K562 (cell line): Measurements from ENCODE around the gene ZDHHC18. TPM values are rescaled to one million over a fixed set of nuclear protein-coding genes. Genes with fewer than 3 reads are reported as not detected.

Experiments
- ARNT ChIP-seq, 2 experiments: fragments of 450-650 bp; IDR thresholded peaks; 2 replicates each; pipeline ENCODE4 v1.6.1; 2016; ENCODE audit warnings: mild to moderate bottlenecking in 1 of 2
- BACH1 ChIP-seq: fragments of 200-800 bp; sonication (Bioruptor generic); IDR thresholded peaks from 2 replicates; pipeline ENCODE4 v1.6.1; 2016; ENCODE audit warnings: missing genetic modification characterization, missing compliant biosample characterization
- BCOR ChIP-seq: fragments of 450-650 bp; IDR thresholded peaks from 2 replicates; pipeline ENCODE4 v1.6.1; 2016
- E2F3 ChIP-seq: fragments of 250-450 bp; sonication (Bioruptor Pico); IDR thresholded peaks from 2 replicates; pipeline ENCODE4 v1.4.0; 2020; ENCODE audit warnings: mild to moderate bottlenecking
- L3MBTL2 ChIP-seq: fragments of 450-650 bp; IDR thresholded peaks from 2 replicates; pipeline ENCODE4 v1.6.1; 2016; ENCODE audit warnings: mild to moderate bottlenecking, moderate library complexity
- MCM7 ChIP-seq, 2 experiments: fragments of 450-650 bp; IDR thresholded peaks; 2 replicates each; pipeline ENCODE4 v1.6.1; 2016 to 2018
- NBN ChIP-seq: fragments of 450-650 bp; IDR thresholded peaks from 2 replicates; pipeline ENCODE4 v1.6.1; 2016; ENCODE audit warnings: low read depth, mild to moderate bottlenecking
- PHB2 ChIP-seq: fragments of 450-650 bp; IDR thresholded peaks from 2 replicates; pipeline ENCODE4 v1.6.1; 2017; ENCODE audit warnings: low read depth
- PPARD ChIP-seq: fragments of 250-450 bp; sonication (Bioruptor Pico); IDR thresholded peaks from 2 replicates; pipeline ENCODE4 v1.8.0; 2022; ENCODE audit warnings: inconsistent platforms, mild to moderate bottlenecking, moderate library complexity
- ZKSCAN3 ChIP-seq: fragments of 250-450 bp; sonication (Bioruptor Pico); IDR thresholded peaks from 2 replicates; pipeline ENCODE4 v1.4.0; 2020
- ZSCAN29 ChIP-seq: fragments of 450-650 bp; IDR thresholded peaks from 2 replicates; pipeline ENCODE4 v1.6.1; 2017
- polyA plus RNA-seq, 8 experiments: library from polyadenylated mRNA; depleted of rRNA in 4 of 8; stranded (reverse) in 5 of 8; unstranded in 3 of 8; fragments of >200 nt; fragmentation: Nextera tagmentation in 2 of 8; fragmentation: Illumina TruSeq in 1 of 8; extraction: Ambion mirVana in 2 of 8; extraction: Trizol in 1 of 8; gene quantifications; 2 replicates each; pipeline versions ENCODE4 v1.2.1 to v1.2.3, GENCODE V29; 2011 to 2014; ENCODE audit warnings: inconsistent platforms in 1 of 8, missing spikeins in 1 of 8
- total RNA-seq, 7 experiments: library from RNA; depleted of rRNA in 6 of 7; stranded (reverse); fragments of >200 nt in 6 of 7; fragmentation: Illumina TruSeq in 2 of 7; extraction: Trizol in 2 of 7; gene quantifications; 2 replicates each; pipeline versions ENCODE4 v1.2.1 to v1.2.3, GENCODE V29; 2011 to 2021; ENCODE audit warnings: low replicate concordance in 1 of 7
- TF ChIP-seq, protein P1 (sequence below): IDR thresholded peaks from 2 replicates; pipeline ENCODE4 v1.6.1; 2011; ENCODE audit warnings: borderline replicate concordance, low read depth, mild to moderate bottlenecking, moderate library complexity, low read length; ENCODE audit not compliant: insufficient read depth, poor library complexity, severe bottlenecking
- TF ChIP-seq, protein P2 (sequence below): fragments of 250-450 bp; sonication (Bioruptor Pico); IDR thresholded peaks from 2 replicates; pipeline ENCODE4 v1.5.0; 2020; ENCODE audit warnings: mild to moderate bottlenecking
- TF ChIP-seq, protein P3 (sequence below), 2 experiments: fragments of 450-650 bp in 1 of 2; sonication (generic) in 1 of 2; formaldehyde crosslinking in 1 of 2; IDR thresholded peaks; 2 replicates each; pipeline versions ENCODE4 v1.7.1 to v1.9.0; 2016 to 2022; ENCODE audit warnings: inconsistent platforms in 1 of 2, mild to moderate bottlenecking in 1 of 2, missing genetic modification reagents in 1 of 2

ZDHHC18 gene
- total and polyA plus RNA-seq, 9 of the 15 experiments (the other 6 are each of a cell fraction or from before 2014, with no cell fraction given) = 0.42 to 35.6 (median 15.8) TPM

DNA sequence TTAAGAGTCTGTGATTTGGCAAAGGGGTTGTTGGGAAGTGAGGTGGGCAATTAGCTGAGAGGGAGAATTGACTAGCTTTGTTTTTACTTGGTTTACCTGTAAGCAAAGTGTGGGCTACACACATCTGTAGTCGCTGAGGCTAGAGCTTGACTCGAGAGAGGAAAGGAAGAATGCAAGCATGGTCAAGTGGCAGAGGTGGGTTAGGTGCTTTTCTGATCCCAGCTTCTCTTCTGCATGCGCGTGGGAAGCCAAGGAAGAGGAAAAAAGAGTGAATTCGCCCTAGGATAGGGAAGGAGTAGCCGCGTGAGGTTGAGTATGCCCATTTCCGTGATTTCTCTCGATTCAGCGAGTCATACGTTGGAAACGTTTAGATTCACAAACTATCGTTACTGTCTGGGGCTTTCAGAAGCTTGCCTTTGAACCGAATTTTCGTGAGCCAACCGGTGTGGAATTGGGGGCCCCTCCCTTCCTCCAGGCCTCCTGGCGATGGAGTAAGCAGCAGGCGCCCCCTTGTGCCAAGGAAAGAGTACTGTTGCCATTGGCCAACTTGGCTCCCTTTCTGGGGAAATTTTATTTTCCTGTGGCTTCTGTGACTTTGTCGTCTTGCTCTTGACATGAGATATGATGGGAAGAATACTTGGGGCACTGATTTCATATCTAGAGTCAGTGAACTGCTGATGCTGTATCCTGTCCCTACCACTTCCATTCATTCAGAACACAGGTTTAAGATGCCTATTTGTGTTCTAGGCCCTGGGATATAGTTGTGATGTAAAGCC, 37.5 kb upstream of the ZDHHC18 start (continued):
- TF ChIP-seq, protein P1, sequence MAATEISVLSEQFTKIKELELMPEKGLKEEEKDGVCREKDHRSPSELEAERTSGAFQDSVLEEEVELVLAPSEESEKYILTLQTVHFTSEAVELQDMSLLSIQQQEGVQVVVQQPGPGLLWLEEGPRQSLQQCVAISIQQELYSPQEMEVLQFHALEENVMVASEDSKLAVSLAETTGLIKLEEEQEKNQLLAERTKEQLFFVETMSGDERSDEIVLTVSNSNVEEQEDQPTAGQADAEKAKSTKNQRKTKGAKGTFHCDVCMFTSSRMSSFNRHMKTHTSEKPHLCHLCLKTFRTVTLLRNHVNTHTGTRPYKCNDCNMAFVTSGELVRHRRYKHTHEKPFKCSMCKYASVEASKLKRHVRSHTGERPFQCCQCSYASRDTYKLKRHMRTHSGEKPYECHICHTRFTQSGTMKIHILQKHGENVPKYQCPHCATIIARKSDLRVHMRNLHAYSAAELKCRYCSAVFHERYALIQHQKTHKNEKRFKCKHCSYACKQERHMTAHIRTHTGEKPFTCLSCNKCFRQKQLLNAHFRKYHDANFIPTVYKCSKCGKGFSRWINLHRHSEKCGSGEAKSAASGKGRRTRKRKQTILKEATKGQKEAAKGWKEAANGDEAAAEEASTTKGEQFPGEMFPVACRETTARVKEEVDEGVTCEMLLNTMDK = peak; percentile 52
- peak; percentile 68; the same call in 1 of the 2 replicates for TF ChIP-seq NBN
- TF ChIP-seq ARNT (IDR thresholded peaks at IDR 0.05) = peak in 1 of 2 experiments; percentile 45; a peak in 2 of 4 replicates
- no peak for TF ChIP-seq PHB2
- peak; percentile 54 for TF ChIP-seq L3MBTL2
- TF ChIP-seq ZSCAN29 = peak; percentile 94
- TF ChIP-seq BCOR = 0 out of 2 replicates have a peak, but pooled peaks have one; percentile 21
- no peak for TF ChIP-seq ZKSCAN3 (CRISPR knock-in tag)
- no peak for TF ChIP-seq PPARD (CRISPR knock-in tag)
- TF ChIP-seq E2F3 (CRISPR knock-in tag) = no peak
- TF ChIP-seq, protein P2, sequence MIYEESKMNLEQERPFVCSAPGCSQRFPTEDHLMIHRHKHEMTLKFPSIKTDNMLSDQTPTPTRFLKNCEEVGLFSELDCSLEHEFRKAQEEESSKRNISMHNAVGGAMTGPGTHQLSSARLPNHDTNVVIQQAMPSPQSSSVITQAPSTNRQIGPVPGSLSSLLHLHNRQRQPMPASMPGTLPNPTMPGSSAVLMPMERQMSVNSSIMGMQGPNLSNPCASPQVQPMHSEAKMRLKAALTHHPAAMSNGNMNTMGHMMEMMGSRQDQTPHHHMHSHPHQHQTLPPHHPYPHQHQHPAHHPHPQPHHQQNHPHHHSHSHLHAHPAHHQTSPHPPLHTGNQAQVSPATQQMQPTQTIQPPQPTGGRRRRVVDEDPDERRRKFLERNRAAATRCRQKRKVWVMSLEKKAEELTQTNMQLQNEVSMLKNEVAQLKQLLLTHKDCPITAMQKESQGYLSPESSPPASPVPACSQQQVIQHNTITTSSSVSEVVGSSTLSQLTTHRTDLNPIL (CRISPR knock-in tag) = no peak
- TF ChIP-seq, protein P3, sequence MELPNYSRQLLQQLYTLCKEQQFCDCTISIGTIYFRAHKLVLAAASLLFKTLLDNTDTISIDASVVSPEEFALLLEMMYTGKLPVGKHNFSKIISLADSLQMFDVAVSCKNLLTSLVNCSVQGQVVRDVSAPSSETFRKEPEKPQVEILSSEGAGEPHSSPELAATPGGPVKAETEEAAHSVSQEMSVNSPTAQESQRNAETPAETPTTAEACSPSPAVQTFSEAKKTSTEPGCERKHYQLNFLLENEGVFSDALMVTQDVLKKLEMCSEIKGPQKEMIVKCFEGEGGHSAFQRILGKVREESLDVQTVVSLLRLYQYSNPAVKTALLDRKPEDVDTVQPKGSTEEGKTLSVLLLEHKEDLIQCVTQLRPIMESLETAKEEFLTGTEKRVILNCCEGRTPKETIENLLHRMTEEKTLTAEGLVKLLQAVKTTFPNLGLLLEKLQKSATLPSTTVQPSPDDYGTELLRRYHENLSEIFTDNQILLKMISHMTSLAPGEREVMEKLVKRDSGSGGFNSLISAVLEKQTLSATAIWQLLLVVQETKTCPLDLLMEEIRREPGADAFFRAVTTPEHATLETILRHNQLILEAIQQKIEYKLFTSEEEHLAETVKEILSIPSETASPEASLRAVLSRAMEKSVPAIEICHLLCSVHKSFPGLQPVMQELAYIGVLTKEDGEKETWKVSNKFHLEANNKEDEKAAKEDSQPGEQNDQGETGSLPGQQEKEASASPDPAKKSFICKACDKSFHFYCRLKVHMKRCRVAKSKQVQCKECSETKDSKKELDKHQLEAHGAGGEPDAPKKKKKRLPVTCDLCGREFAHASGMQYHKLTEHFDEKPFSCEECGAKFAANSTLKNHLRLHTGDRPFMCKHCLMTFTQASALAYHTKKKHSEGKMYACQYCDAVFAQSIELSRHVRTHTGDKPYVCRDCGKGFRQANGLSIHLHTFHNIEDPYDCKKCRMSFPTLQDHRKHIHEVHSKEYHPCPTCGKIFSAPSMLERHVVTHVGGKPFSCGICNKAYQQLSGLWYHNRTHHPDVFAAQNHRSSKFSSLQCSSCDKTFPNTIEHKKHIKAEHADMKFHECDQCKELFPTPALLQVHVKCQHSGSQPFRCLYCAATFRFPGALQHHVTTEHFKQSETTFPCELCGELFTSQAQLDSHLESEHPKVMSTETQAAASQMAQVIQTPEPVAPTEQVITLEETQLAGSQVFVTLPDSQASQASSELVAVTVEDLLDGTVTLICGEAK (IDR thresholded peaks at IDR 0.05) = peak; percentile 64
- TF ChIP-seq, protein P3 (CRISPR knock-in tag; IDR thresholded peaks at IDR 0.05) = no peak
- peak; percentile 70; the same call in 1 of the 2 replicates for TF ChIP-seq BACH1 (tag)
- TF ChIP-seq MCM7 (IDR thresholded peaks at IDR 0.05) = no peak
